GOT3 (cell line): Measurements from ENCODE around the gene IKZF2.

ENCODE experiments used
- DNase-seq: peaks from one replicate; lab custom pipeline; 2025; ENCODE audit warnings: mixed read lengths; lab: John Stamatoyannopoulos, UW

The IKZF2 gene

GRCh38 chr2:213098612-213099011 lies 52.8 kb downstream of the IKZF2 start:
- no peak for DNase-seq

- no peak for DNase-seq
These were observed 59.6 kb downstream of the IKZF2 start for GRCh38 chr2:213091765-213092164.

- no peak for DNase-seq
These were observed 60.6 kb downstream of the IKZF2 start for GRCh38 chr2:213090772-213091171.

- no peak for DNase-seq
These were observed 62.0 kb downstream of the IKZF2 start for GRCh38 chr2:213089438-213089837.

- DNase-seq = no peak
These were observed 64.4 kb downstream of the IKZF2 start for GRCh38 chr2:213087040-213087439.

- no peak for DNase-seq
These were observed 64.8 kb downstream of the IKZF2 start for GRCh38 chr2:213086571-213086970.

- DNase-seq = no peak
These were observed 65.4 kb downstream of the IKZF2 start for GRCh38 chr2:213086050-213086449.

- no peak for DNase-seq
These were observed 65.9 kb downstream of the IKZF2 start for GRCh38 chr2:213085538-213085937.

- no peak for DNase-seq
These were observed 67.2 kb downstream of the IKZF2 start for GRCh38 chr2:213084261-213084660.

- no peak for DNase-seq
These were observed 70.3 kb downstream of the IKZF2 start for GRCh38 chr2:213080969-213081617.

- DNase-seq = no peak
These were observed 71.7 kb downstream of the IKZF2 start for GRCh38 chr2:213079756-213080155.

GRCh38 chr2:213078686-213079085 lies 72.7 kb downstream of the IKZF2 start:
- DNase-seq = no peak

- DNase-seq = no peak
These were observed 81.9 kb downstream of the IKZF2 start for GRCh38 chr2:213069531-213069930.

GRCh38 chr2:213068676-213069359 lies 82.6 kb downstream of the IKZF2 start:
- no peak for DNase-seq

- DNase-seq = no peak
These were observed 83.5 kb downstream of the IKZF2 start for GRCh38 chr2:213067888-213068287.

GRCh38 chr2:213066443-213066743 lies 85.0 kb downstream of the IKZF2 start:
- no peak for DNase-seq

- DNase-seq = no peak
These were observed 85.6 kb downstream of the IKZF2 start for GRCh38 chr2:213065583-213066442.

- no peak for DNase-seq
These were observed 87.3 kb downstream of the IKZF2 start for GRCh38 chr2:213064099-213064498.

- DNase-seq = no peak
These were observed 93.4 kb downstream of the IKZF2 start for GRCh38 chr2:213057977-213058376.

- DNase-seq = no peak
These were observed 105.0 kb downstream of the IKZF2 start for GRCh38 chr2:213046431-213046830.

- DNase-seq = no peak
These were observed 107.8 kb downstream of the IKZF2 start for GRCh38 chr2:213043566-213043965.

- DNase-seq = no peak
These were observed 109.2 kb downstream of the IKZF2 start for GRCh38 chr2:213042262-213042661.

- no peak for DNase-seq
These were observed 114.6 kb downstream of the IKZF2 start for GRCh38 chr2:213036836-213037235.
